HepG2 (cell line): ENCODE results near the gene B3GALNT1. TPM values are rescaled to one million over a fixed set of nuclear protein-coding genes. Genes with fewer than 3 reads are reported as not detected.

Experiments used
- ATAC-seq: fragments of 200-7000 bp; cut with Tn5 transposase; 3 replicates; pipeline ENCODE4 v1.9.1; 2020; ENCODE audit warnings: mild to moderate bottlenecking, moderate library complexity
- BruUV-seq: library from RNA; stranded (reverse); fragments of 400-500 nt; replicated peaks from 2 replicates; lab custom pipeline; 2021; lab: Mats Ljungman, UMichigan
- CTCF ChIA-PET: fragments of 300-600 bp; formaldehyde crosslinking; extraction: SDS; loops from one replicate; lab custom pipeline; 2021; ENCODE audit warnings: low total read pairs, inconsistent platforms, low intra/inter-chr PET ratio; lab: Yijun Ruan, JAX
- POLR2A ChIA-PET: fragments of 350-600 bp; sonication (Branson Sonifier 250); formaldehyde crosslinking; loops from one replicate; lab custom pipeline; 2020; ENCODE audit warnings: antibody characterized with exemption, inconsistent platforms; lab: Yijun Ruan, JAX
- DNase-seq: peaks from one replicate; pipeline ENCODE4 v3.0.0-alpha.2; 2015; ENCODE audit warnings: low spot score
- FAIRE-seq: peaks from 3 replicates; lab custom pipeline; 2011; peaks lifted over from hg19 to GRCh38; lab: Jason Lieb, UNC
- H2AFZ ChIP-seq: one replicate; pipeline ENCODE4 v1.6.1; 2011; ENCODE audit warnings: low read length, inconsistent platforms
- H3K27ac ChIP-seq: fragments of 300-600 bp; 3 replicates; pipeline ENCODE4 v1.8.0; 2011; ENCODE audit warnings: mixed run types, mild to moderate bottlenecking, mixed read lengths, low read length, inconsistent platforms; ENCODE audit not compliant: insufficient read depth; ENCODE audit errors: extremely low read length
- H3K27me3 ChIP-seq, 2 experiments: fragments of 200-600 bp in 1 of 2; 2 replicates in 1 of 2; 3 replicates in 1 of 2; pipeline versions ENCODE4 v1.6.0 to v1.8.0; 2011; ENCODE audit warnings: low read length in 2 of 2, mild to moderate bottlenecking in 2 of 2, moderate library complexity in 2 of 2, inconsistent platforms in 1 of 2; ENCODE audit not compliant: insufficient read depth in 2 of 2, control insufficient read depth in 1 of 2
- H3K36me3 ChIP-seq, 2 experiments: fragments of 200-600 bp in 1 of 2; replicated peaks in 1 of 2; 2 replicates in 1 of 2; 3 replicates in 1 of 2; pipeline versions ENCODE4 v1.5.1 to v1.8.0; 2011; ENCODE audit warnings: low read length in 2 of 2, inconsistent platforms in 1 of 2; ENCODE audit not compliant: insufficient read depth in 2 of 2, control insufficient read depth in 1 of 2
- H3K4me1 ChIP-seq: 2 replicates; pipeline ENCODE4 v1.5.1; 2012; ENCODE audit warnings: low read length, inconsistent platforms; ENCODE audit not compliant: insufficient read depth
- H3K4me2 ChIP-seq: 2 replicates; pipeline ENCODE4 v1.6.0; 2011; ENCODE audit warnings: low read depth, low read length, inconsistent platforms
- H3K4me3 ChIP-seq, 3 experiments: fragments of 200-600 bp in 1 of 3; sonication (generic), shearing (Covaris generic) in 1 of 3; replicated peaks in 1 of 3; 2 replicates each; pipeline ENCODE4 v1.5.1; 2011 to 2016; ENCODE audit warnings: low read length in 3 of 3, inconsistent platforms in 2 of 3, low read depth in 2 of 3, mild to moderate bottlenecking in 2 of 3, control low read depth in 1 of 3, mixed read lengths in 1 of 3; ENCODE audit not compliant: insufficient read depth in 1 of 3
- H3K79me2 ChIP-seq: one replicate; pipeline ENCODE4 v1.6.1; 2011; ENCODE audit warnings: low read length, inconsistent platforms; ENCODE audit not compliant: insufficient read depth
- H3K9ac ChIP-seq: 2 replicates; pipeline ENCODE4 v1.6.0; 2011; ENCODE audit warnings: mild to moderate bottlenecking, low read depth, low read length, inconsistent platforms; ENCODE audit not compliant: insufficient read depth
- H3K9me3 ChIP-seq: 2 replicates; pipeline ENCODE4 v1.5.1; 2012; ENCODE audit warnings: mild to moderate bottlenecking, low read length
- H4K20me1 ChIP-seq: 2 replicates; pipeline ENCODE4 v1.6.0; 2011; ENCODE audit warnings: inconsistent platforms, mild to moderate bottlenecking, low read length, moderate library complexity; ENCODE audit not compliant: insufficient read depth
- CCDC6 ChIP-seq: sonication (generic); formaldehyde crosslinking; IDR thresholded peaks from 2 replicates; pipeline ENCODE4 v1.8.1; 2022; ENCODE audit warnings: mild to moderate bottlenecking, missing genetic modification reagents, moderate library complexity
- CEBPZ ChIP-seq: IDR thresholded peaks from 2 replicates; pipeline ENCODE4 v1.6.1; 2012; ENCODE audit warnings: low read length, improper control_type of control experiment
- CHD2 ChIP-seq: IDR thresholded peaks from 2 replicates; pipeline ENCODE4 v1.6.1; 2011; ENCODE audit warnings: low read depth, low read length, improper control_type of control experiment
- HDAC1 ChIP-seq: sonication (generic); formaldehyde crosslinking; IDR thresholded peaks from 2 replicates; pipeline ENCODE4 v1.5.1; 2020; ENCODE audit warnings: mild to moderate bottlenecking, missing genetic modification reagents
- NFKBIZ ChIP-seq: IDR thresholded peaks from 2 replicates; pipeline ENCODE4 v1.6.1; 2018; ENCODE audit warnings: missing genetic modification reagents, missing compliant biosample characterization
- RAD51 ChIP-seq: fragments of 450-650 bp; IDR thresholded peaks from 2 replicates; pipeline ENCODE4 v1.6.1; 2016; ENCODE audit warnings: borderline replicate concordance
- RARG ChIP-seq: sonication (generic); formaldehyde crosslinking; IDR thresholded peaks from 2 replicates; pipeline ENCODE4 v1.4.0; 2020; ENCODE audit warnings: low read depth, mild to moderate bottlenecking, missing genetic modification reagents
- SPEN ChIP-seq: sonication (generic); formaldehyde crosslinking; IDR thresholded peaks from 2 replicates; pipeline ENCODE4 v1.5.1; 2020; ENCODE audit warnings: low read depth, mild to moderate bottlenecking, missing genetic modification reagents
- TOE1 ChIP-seq: sonication (generic); formaldehyde crosslinking; IDR thresholded peaks from 2 replicates; pipeline ENCODE4 v1.4.0; 2020; ENCODE audit warnings: mild to moderate bottlenecking, missing genetic modification reagents
- U2AF1 ChIP-seq: fragments of 200-400 bp; formaldehyde crosslinking; optimal IDR thresholded peaks from 2 replicates; pipeline ENCODE3; 2017; ENCODE audit warnings: mild to moderate bottlenecking, low read depth, low read length
- ZBTB10 ChIP-seq: sonication (generic); formaldehyde crosslinking; IDR thresholded peaks from 2 replicates; pipeline ENCODE4 v1.4.0; 2020; ENCODE audit warnings: missing genetic modification reagents, borderline replicate concordance
- ZIK1 ChIP-seq: sonication (generic); formaldehyde crosslinking; IDR thresholded peaks from 2 replicates; pipeline ENCODE4 v1.5.0; 2020; ENCODE audit warnings: mild to moderate bottlenecking, low read depth, missing genetic modification reagents, borderline replicate concordance
- ZMYM3 ChIP-seq: sonication (generic); formaldehyde crosslinking; IDR thresholded peaks from 2 replicates; pipeline ENCODE4 v1.5.1; 2020; ENCODE audit warnings: mild to moderate bottlenecking, missing genetic modification reagents
- ZNF335 ChIP-seq: sonication (generic); formaldehyde crosslinking; IDR thresholded peaks from 2 replicates; pipeline ENCODE4 v1.4.0; 2020; ENCODE audit warnings: missing genetic modification reagents
- ZNF414 ChIP-seq: sonication (generic); formaldehyde crosslinking; IDR thresholded peaks from 2 replicates; pipeline ENCODE4 v1.5.0; 2020; ENCODE audit warnings: missing genetic modification reagents
- ZNF572 ChIP-seq: sonication (generic); formaldehyde crosslinking; IDR thresholded peaks from 2 replicates; pipeline ENCODE4 v1.5.1; 2020; ENCODE audit warnings: mild to moderate bottlenecking, missing genetic modification reagents
- ZNF841 ChIP-seq: sonication (generic); formaldehyde crosslinking; IDR thresholded peaks from 2 replicates; pipeline ENCODE4 v1.8.1; 2023; ENCODE audit warnings: missing genetic modification reagents, borderline replicate concordance
- WGBS: methylation state at CpG from one replicate; pipeline ENCODE4 v1.1.6; 2017; ENCODE audit warnings: low lambda C conversion rate; 5-methylcytosine and 5-hydroxymethylcytosine counted together
- in situ Hi-C: cut with HindIII; loops from 2 replicates; pipeline ENCODE4 v1.10.0; 2017; ENCODE audit warnings: low pct_unique_long_range_greater_than_20kb; ENCODE audit not compliant: extremely low pct_ligation_motif_present
- intact Hi-C: fragments of 100-400 bp; cut with micrococcal nuclease; formaldehyde crosslinking; loops from one replicate; pipeline ENCODE4 v1.10.0; 2022; ENCODE audit not compliant: unreplicated experiment
- polyA plus RNA-seq, 8 experiments: library from polyadenylated mRNA; depleted of rRNA in 3 of 8; stranded (reverse) in 7 of 8; unstranded in 1 of 8; fragments of >200 nt; fragmentation: Illumina TruSeq in 4 of 8; extraction: Trizol in 4 of 8; gene quantifications; 2 replicates each; pipeline versions ENCODE4 v1.2.1 to v1.2.3, GENCODE V29; 2011 to 2016; ENCODE audit warnings: low read depth in 4 of 8, missing spikeins in 1 of 8, mixed read lengths in 1 of 8; ENCODE audit not compliant: insufficient read depth in 1 of 8
- total RNA-seq, 5 experiments: library from RNA; depleted of rRNA; stranded (reverse); fragments of >200 nt; fragmentation: Illumina TruSeq; extraction: Trizol; gene quantifications; 2 replicates each; pipeline ENCODE4 v1.2.3, GENCODE V29; 2016; ENCODE audit warnings: low read depth in 1 of 5
- TF ChIP-seq, protein P1 (sequence below): sonication (generic); formaldehyde crosslinking; IDR thresholded peaks from 2 replicates; pipeline ENCODE4 v1.5.0; 2020; ENCODE audit warnings: missing genetic modification reagents

B3GALNT1 gene
- total and polyA plus RNA-seq, 2 of the 13 experiments (the other 11 are each of a cell fraction or from before 2014, with no cell fraction given) = not detected

DNA sequence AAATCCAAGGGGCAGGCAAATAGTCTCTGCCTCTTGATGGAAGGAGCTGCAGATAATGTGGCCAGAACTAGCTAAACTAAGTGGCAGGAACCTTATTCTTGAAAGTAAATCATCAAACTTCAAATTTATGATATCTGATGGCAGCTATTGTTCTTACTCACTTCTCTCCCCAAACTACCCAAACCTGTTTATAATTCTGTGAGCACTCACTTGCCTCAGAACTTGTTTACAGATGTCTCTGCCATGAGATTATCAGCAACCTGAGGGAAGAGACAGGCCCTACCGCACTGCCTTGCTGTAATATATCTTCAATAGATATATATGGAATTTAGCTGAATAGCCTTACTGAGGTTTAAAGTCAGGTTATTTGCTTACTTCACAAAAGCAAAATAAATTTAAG, 2.2 kb upstream of the B3GALNT1 start (continued):
- TF ChIP-seq HDAC1 (CRISPR knock-in tag) = no peak
- TF ChIP-seq, protein P1, sequence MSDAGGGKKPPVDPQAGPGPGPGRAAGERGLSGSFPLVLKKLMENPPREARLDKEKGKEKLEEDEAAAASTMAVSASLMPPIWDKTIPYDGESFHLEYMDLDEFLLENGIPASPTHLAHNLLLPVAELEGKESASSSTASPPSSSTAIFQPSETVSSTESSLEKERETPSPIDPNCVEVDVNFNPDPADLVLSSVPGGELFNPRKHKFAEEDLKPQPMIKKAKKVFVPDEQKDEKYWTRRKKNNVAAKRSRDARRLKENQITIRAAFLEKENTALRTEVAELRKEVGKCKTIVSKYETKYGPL (CRISPR knock-in tag) = no peak
- no peak for TF ChIP-seq RAD51
- TF ChIP-seq RARG = no peak
- TF ChIP-seq CEBPZ = no peak

- no peak overlapping the region for H3K4me3 ChIP-seq
- POLR2A ChIA-PET = no interaction called here
- intact Hi-C loops = no loop called here
- no peak for TF ChIP-seq NFKBIZ (CRISPR knock-in tag)
- TF ChIP-seq ZNF572 (CRISPR knock-in tag) = no peak
- TF ChIP-seq SPEN = no peak
- TF ChIP-seq ZBTB10 (CRISPR knock-in tag) = no peak
- no peak for TF ChIP-seq ZIK1 (CRISPR knock-in tag)
- no peak for TF ChIP-seq CCDC6 (CRISPR knock-in tag)
- no peak for TF ChIP-seq U2AF1
- no peak for TF ChIP-seq ZNF335
- no peak for TF ChIP-seq ZMYM3
- TF ChIP-seq ZNF841 (CRISPR knock-in tag) = no peak
- no peak for TF ChIP-seq CHD2
- TF ChIP-seq TOE1 = no peak
- TF ChIP-seq ZNF414 (CRISPR knock-in tag) = no peak
These were observed 1.3 kb downstream of the B3GALNT1 start for GRCh38 chr3:161103776-161104385.

More at GRCh38 chr3:161103776-161104385, 1.3 kb downstream of the B3GALNT1 start:
- peaks cover 10% of the 10 kb centered on the region for H3K4me1 ChIP-seq
- in situ Hi-C loops = no loop called here
- H3K36me3 ChIP-seq = no peaks in the 10 kb centered on the region
- no TSS peak for BruUV-seq
- FAIRE-seq (no peak), ATAC-seq (no peak), DNase-seq (no peak)
- 72% methylated on average over 19 of the region's 22 CpGs for WGBS
- CTCF ChIA-PET = no interaction called here
- H3K79me2 ChIP-seq = no peaks in the 10 kb centered on the region
- no peaks in the 10 kb centered on the region for H3K9me3 ChIP-seq
- no peaks in the 10 kb centered on the region for H3K27me3 ChIP-seq
- H3K4me2 ChIP-seq = no peak overlapping the region
- no peak overlapping the region for H3K9ac ChIP-seq
- no peak overlapping the region for H3K27ac ChIP-seq
- H4K20me1 ChIP-seq = no peaks in the 10 kb centered on the region
- no peak overlapping the region for H2AFZ ChIP-seq
